Omental fat pad (tissue), 4 donors: ENCODE measurements around the gene HNRNPLL. TPM values are rescaled to one million over a fixed set of nuclear protein-coding genes. Genes with fewer than 3 reads are reported as not detected.

Experiments used
- total RNA-seq, 4 donors: library from RNA; depleted of rRNA; stranded (reverse); fragments of >200 nt; gene quantifications; one replicate each; pipeline ENCODE4 v1.1.0, GENCODE V29; 2016

Gene HNRNPLL
- total RNA-seq, 4 donors from 2014 or later, result 32.3 to 41.6 (median 36.4) TPM

Other genes with a start within 250 kb of the HNRNPLL start
- 10 to 100 TPM; 52.7 to 82.0 (median 68.2) TPM for gene ATL2, start 225.7 kb downstream of the HNRNPLL start, total RNA-seq
- 10 to 100 TPM in 3 of 4 donors, 1 to 10 TPM in 1; 9.7 to 29.3 (median 25.7) TPM for gene GALM, start 63.2 kb upstream of the HNRNPLL start, total RNA-seq
- gene SRSF7, start 148.4 kb upstream of the HNRNPLL start, total RNA-seq, result 100 to 1,000 TPM; 105 to 234 (median 129) TPM
- gene GEMIN6, start 175.3 kb upstream of the HNRNPLL start, total RNA-seq, result 1 to 10 TPM; 4.1 to 6.6 (median 5.4) TPM